ENCODE measurements around the gene GNPNAT1. TPM values are rescaled to one million over a fixed set of nuclear protein-coding genes. Genes with fewer than 3 reads are reported as not detected.

Gene GNPNAT1
- total RNA-seq, 1 experiment from 2014 or later = 33.9 TPM

DNA sequence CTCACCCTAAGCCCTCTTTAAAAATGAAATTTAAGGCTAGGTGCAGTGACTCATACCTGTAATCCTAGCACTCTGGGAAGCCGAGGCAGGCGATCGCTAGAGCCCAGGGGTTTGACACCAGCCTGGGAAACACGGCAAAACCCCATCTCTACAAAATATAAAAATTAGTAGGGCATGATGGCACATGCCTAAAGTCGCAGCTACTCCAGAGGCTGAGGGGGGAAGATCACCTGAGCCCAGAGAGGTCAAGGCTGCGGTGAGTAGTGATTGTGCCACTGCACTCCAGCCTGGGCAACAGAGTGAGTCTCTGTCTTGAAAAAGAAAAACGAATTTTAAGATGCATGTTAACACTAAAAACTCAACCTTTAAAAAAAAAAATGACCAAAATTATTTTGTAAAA lies 12.7 kb downstream of the GNPNAT1 start:
- Histone ChIP-seq H3K27ac (ENCODE audit: low read depth, low read length, poor library complexity, severe bottlenecking) (no peak overlapping the region), H3K36me3 (ENCODE audit: insufficient read depth, low read length, poor library complexity, severe bottlenecking) (peaks cover 54% of the 10 kb centered on the region), H3K4me3 (ENCODE audit: low read depth, low read length, poor library complexity, severe bottlenecking) (no peak overlapping the region), H3K4me1 (ENCODE audit: insufficient read depth, low read length, poor library complexity, severe bottlenecking) (no peaks in the 10 kb centered on the region), H3K27me3 (replicated peaks; ENCODE audit: insufficient read depth, low read depth, low read length, poor library complexity) (no peaks in the 10 kb centered on the region), H3K9me3 (ENCODE audit: low read depth, low read length, poor library complexity, severe bottlenecking) (no peaks in the 10 kb centered on the region)
- no peak for DNase-seq (ENCODE audit: low spot score)
- intact Hi-C loops (cut with micrococcal nuclease; ENCODE audit: unreplicated experiment) = no loop called here
- ChIA-PET CTCF (no interaction called here), POLR2A (ENCODE audit: low non-redundant PET) (no interaction called here)
- no TSS peak for BruUV-seq (replicated peaks)
- TF ChIP-seq, protein P1, sequence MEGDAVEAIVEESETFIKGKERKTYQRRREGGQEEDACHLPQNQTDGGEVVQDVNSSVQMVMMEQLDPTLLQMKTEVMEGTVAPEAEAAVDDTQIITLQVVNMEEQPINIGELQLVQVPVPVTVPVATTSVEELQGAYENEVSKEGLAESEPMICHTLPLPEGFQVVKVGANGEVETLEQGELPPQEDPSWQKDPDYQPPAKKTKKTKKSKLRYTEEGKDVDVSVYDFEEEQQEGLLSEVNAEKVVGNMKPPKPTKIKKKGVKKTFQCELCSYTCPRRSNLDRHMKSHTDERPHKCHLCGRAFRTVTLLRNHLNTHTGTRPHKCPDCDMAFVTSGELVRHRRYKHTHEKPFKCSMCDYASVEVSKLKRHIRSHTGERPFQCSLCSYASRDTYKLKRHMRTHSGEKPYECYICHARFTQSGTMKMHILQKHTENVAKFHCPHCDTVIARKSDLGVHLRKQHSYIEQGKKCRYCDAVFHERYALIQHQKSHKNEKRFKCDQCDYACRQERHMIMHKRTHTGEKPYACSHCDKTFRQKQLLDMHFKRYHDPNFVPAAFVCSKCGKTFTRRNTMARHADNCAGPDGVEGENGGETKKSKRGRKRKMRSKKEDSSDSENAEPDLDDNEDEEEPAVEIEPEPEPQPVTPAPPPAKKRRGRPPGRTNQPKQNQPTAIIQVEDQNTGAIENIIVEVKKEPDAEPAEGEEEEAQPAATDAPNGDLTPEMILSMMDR (conservative IDR thresholded peaks at IDR 0.05; ENCODE audit: low read depth, low read length) = no peak

GRCh38 chr14:52776816-52777215 lies 14.6 kb downstream of the GNPNAT1 start:
- Histone ChIP-seq H3K36me3 (ENCODE audit: insufficient read depth, low read length, poor library complexity, severe bottlenecking) (peaks cover 49% of the 10 kb centered on the region), H3K9me3 (ENCODE audit: low read depth, low read length, poor library complexity, severe bottlenecking) (no peaks in the 10 kb centered on the region), H3K27me3 (replicated peaks; ENCODE audit: insufficient read depth, low read depth, low read length, poor library complexity) (no peaks in the 10 kb centered on the region), H3K4me1 (ENCODE audit: insufficient read depth, low read length, poor library complexity, severe bottlenecking) (no peaks in the 10 kb centered on the region), H3K4me3 (ENCODE audit: low read depth, low read length, poor library complexity, severe bottlenecking) (no peak overlapping the region), H3K27ac (ENCODE audit: low read depth, low read length, poor library complexity, severe bottlenecking) (no peak overlapping the region)
- no TSS peak for BruUV-seq (replicated peaks)
- TF ChIP-seq, protein P1 (conservative IDR thresholded peaks at IDR 0.05; ENCODE audit: low read depth, low read length) = no peak
- no peak for TF ChIP-seq EZH2 (IDR thresholded peaks at IDR 0.05; ENCODE audit: borderline replicate concordance, low read depth, low read length, poor library complexity, severe bottlenecking)
- ChIA-PET CTCF (no interaction called here), POLR2A (ENCODE audit: low non-redundant PET) (no interaction called here)
- no peak for DNase-seq (ENCODE audit: low spot score)
- intact Hi-C loops (cut with micrococcal nuclease; ENCODE audit: unreplicated experiment) = no loop called here

DNA sequence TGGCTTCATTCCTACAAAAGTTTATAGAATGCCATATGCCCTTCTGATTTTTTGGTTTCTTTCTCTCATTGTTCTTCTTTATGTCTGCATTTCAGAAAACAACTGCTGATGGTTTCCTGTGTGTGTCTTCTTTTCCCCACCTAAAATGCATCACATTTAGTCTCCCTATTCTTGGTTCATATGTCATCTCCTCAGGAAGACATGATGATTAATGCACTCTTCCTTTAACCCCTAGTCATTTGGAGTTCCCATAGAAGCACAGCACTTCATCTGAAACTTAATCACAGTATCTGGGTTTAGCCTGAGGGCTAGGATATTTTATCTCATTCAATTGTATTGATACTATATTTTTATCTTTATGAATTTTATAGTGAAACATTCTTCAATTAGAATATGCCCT lies 21.5 kb downstream of the GNPNAT1 start:
- BruUV-seq (replicated peaks) = no TSS peak
- TF ChIP-seq, protein P1 (conservative IDR thresholded peaks at IDR 0.05; ENCODE audit: low read depth, low read length) = no peak
- no peak for TF ChIP-seq EZH2 (IDR thresholded peaks at IDR 0.05; ENCODE audit: borderline replicate concordance, low read depth, low read length, poor library complexity, severe bottlenecking)
- CTCF ChIA-PET = no interaction called here
- no peak overlapping the region for H3K4me3 ChIP-seq (ENCODE audit: low read depth, low read length, poor library complexity, severe bottlenecking)
- H3K36me3 ChIP-seq (ENCODE audit: insufficient read depth, low read length, poor library complexity, severe bottlenecking) = peaks cover 18% of the 10 kb centered on the region
- H3K4me1 ChIP-seq (ENCODE audit: insufficient read depth, low read length, poor library complexity, severe bottlenecking) = no peaks in the 10 kb centered on the region
- H3K9me3 ChIP-seq (ENCODE audit: low read depth, low read length, poor library complexity, severe bottlenecking) = no peaks in the 10 kb centered on the region
- no peaks in the 10 kb centered on the region for H3K27me3 ChIP-seq (replicated peaks; ENCODE audit: insufficient read depth, low read depth, low read length, poor library complexity)
- no peak for DNase-seq (ENCODE audit: low spot score)
- POLR2A ChIA-PET (ENCODE audit: low non-redundant PET) = no interaction called here
- intact Hi-C loops (cut with micrococcal nuclease; ENCODE audit: unreplicated experiment) = no loop called here
- H3K27ac ChIP-seq (ENCODE audit: low read depth, low read length, poor library complexity, severe bottlenecking) = no peak overlapping the region

Measured in A673 (cell line).